GM19395 (cell line): ENCODE data around the gene RBCK1.
"Not testable (repeated sequence)": the region's sequence is repeated elsewhere in the genome, so short reads cannot be mapped to it uniquely, and the experiment has no call there.

Experiments used
- ATAC-seq: cut with Tn5 transposase; IDR thresholded peaks from one replicate; pipeline ENCODE4 v1.9.1; 2021; ENCODE audit warnings: mild to moderate bottlenecking, moderate library complexity; ENCODE audit not compliant: unreplicated experiment

RBCK1 gene

GRCh38 chr20:375265-375889 is 32.7 kb upstream of the RBCK1 start:
- no peak for ATAC-seq

GRCh38 chr20:376089-376488 is 32.0 kb upstream of the RBCK1 start:
- ATAC-seq, result no peak

- ATAC-seq, result no peak
Measured at GRCh38 chr20:376750-377149, 31.3 kb upstream of the RBCK1 start.

GRCh38 chr20:377578-377977 is 30.5 kb upstream of the RBCK1 start:
- ATAC-seq, result not testable (repeated sequence)

- ATAC-seq, result no peak
Measured at GRCh38 chr20:378961-379336, 29.1 kb upstream of the RBCK1 start.

- no peak for ATAC-seq
Measured at GRCh38 chr20:380763-381580, 27.1 kb upstream of the RBCK1 start.

- ATAC-seq, result peak; percentile 77
Measured at GRCh38 chr20:381581-382290, 26.4 kb upstream of the RBCK1 start.

- ATAC-seq, result peak; percentile 16
Measured at GRCh38 chr20:382291-383115, 25.6 kb upstream of the RBCK1 start.

- no peak for ATAC-seq
Measured at GRCh38 chr20:383889-384288, 24.2 kb upstream of the RBCK1 start.

- ATAC-seq, result no peak
Measured at GRCh38 chr20:384723-385122, 23.4 kb upstream of the RBCK1 start.

GRCh38 chr20:385448-385847 is 22.7 kb upstream of the RBCK1 start:
- ATAC-seq, result no peak

GRCh38 chr20:386634-387033 is 21.5 kb upstream of the RBCK1 start:
- not testable (repeated sequence) for ATAC-seq

GRCh38 chr20:387520-387919 is 20.6 kb upstream of the RBCK1 start:
- no peak for ATAC-seq

- ATAC-seq, result no peak
Measured at GRCh38 chr20:388034-388994, 19.8 kb upstream of the RBCK1 start.

GRCh38 chr20:389220-389619 is 18.9 kb upstream of the RBCK1 start:
- no peak for ATAC-seq

- ATAC-seq, result no peak
Measured at GRCh38 chr20:391041-391711, 16.9 kb upstream of the RBCK1 start.

GRCh38 chr20:393296-393695 is 14.8 kb upstream of the RBCK1 start:
- ATAC-seq, result not testable (repeated sequence)

- no peak for ATAC-seq
Measured at GRCh38 chr20:396252-396618, 11.9 kb upstream of the RBCK1 start.

GRCh38 chr20:396619-397431 is 11.3 kb upstream of the RBCK1 start:
- ATAC-seq, result no peak
